LoVo (cell line): ENCODE measurements around the gene CHST12.
A peak's percentile ranks its signal among the peaks of the same experiment; 100 is the strongest.
"Not testable (repeated sequence)": the region's sequence is repeated elsewhere in the genome, so short reads cannot be mapped to it uniquely, and the experiment has no call there.

Experiments used
- DNase-seq: peaks from one replicate; pipeline ENCODE4 v3.0.0-alpha.2; 2016; ENCODE audit warnings: low spot score

Gene CHST12

DNA sequence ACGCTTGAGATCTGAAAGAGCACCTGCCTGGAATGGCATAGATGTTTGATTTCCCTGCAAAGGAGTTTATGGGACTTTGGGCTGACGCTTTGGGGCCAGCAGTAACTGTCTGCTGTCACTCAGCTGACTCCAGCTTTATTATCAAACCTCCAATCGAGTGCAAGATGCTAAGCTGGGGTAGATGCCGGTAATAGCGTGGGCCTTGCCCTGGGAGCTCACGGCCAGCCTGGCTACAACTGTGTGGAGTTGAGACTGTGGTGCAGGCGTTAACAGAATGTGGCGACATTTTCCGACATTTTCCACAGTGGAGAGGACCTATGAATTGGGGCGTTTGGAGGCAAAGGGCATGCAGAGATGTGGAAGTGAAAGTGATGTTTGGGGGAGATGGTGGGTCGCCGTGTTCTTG, 1.3 kb downstream of the CHST12 start:
- no peak for DNase-seq

DNA sequence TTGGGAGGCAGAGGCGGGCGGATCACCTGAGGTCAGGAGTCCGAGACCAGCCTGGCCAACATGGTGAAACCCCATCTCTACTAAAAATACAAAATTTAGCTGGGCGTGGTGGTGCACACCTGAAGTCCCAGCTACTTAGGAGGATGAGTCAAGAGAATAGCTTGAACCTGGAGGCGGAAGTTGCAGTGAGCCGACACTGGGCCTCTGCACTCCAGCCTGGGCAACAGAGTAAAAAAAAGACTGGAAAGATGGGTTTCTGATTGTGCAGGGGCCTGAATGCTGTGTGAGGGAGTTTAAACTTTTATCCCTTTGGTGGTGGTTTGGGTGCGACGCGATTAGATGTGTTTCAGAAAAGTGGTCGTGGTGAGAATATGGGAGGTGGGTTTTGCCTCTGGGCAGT, 1.8 kb downstream of the CHST12 start:
- no peak for DNase-seq

DNA sequence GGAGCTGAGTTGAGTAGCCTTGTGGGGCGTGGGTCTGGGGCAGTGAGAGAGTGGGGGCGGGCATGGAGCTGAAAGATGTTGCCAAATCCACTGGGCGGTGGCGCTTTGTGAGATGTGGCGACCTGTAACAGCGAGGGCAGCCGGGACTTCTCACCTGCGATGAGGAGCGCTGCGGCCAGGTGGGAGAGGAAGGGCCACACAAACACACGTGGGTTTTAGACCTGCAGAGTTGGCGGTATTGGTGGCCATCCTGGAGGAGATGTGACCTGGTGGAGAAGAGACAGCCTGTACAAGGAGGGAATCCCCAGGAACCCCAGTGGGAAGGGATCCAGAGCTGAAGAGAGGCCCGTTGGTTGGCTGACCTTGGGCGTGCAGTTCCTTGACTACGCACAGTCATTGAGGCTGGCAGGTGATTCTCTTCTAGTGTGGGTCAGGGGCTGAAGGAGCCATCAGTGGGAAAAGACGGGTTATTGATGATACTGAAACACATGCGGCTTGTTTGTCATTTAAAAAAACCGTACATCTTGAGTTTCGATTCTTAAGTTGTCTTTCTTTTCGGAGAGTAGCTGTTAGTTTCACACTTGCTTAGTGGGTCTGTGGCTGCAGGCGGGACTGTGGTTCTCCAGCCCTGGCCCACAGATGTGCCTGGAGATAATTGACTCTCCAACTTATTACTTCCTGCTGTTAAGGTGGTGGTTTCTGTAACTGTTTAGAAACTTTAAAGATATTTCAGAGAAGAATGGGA, 2.4 kb downstream of the CHST12 start:
- DNase-seq, result no peak

DNA sequence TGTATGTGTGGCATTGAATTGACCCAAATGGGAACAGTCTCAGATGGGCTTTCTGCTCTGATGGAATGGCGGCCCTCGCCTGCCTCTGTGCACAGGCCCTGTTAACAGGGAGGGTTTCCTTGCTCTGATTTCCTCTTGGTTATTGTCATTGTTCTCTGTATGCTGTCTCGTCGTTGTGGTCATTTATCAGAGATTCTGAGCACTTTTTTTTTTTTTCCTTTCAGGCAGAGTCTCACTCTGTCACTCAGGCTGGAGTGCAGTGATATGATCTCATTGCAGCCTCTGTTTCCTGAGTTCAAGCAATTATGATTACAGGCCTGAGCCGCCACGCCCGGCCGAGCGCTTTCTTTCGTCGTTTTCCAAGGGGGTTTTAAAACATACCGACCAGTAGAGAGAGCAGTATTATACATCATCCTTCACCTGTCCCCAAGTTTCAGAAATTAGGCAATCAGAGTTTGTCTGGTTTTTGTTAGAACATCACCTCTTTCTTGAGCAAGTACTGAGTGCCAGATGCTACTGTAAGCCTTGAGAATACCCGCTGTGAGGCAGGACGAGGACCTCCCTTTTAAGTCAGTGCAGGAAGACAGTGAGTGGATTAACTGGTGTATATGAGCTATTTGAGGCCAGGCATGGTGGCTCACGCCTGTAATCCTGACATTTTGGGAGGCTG, 6.5 kb downstream of the CHST12 start:
- DNase-seq, result no peak

- DNase-seq, result no peak
These were observed 7.6 kb downstream of the CHST12 start for GRCh38 chr7:2411049-2411448.

DNA sequence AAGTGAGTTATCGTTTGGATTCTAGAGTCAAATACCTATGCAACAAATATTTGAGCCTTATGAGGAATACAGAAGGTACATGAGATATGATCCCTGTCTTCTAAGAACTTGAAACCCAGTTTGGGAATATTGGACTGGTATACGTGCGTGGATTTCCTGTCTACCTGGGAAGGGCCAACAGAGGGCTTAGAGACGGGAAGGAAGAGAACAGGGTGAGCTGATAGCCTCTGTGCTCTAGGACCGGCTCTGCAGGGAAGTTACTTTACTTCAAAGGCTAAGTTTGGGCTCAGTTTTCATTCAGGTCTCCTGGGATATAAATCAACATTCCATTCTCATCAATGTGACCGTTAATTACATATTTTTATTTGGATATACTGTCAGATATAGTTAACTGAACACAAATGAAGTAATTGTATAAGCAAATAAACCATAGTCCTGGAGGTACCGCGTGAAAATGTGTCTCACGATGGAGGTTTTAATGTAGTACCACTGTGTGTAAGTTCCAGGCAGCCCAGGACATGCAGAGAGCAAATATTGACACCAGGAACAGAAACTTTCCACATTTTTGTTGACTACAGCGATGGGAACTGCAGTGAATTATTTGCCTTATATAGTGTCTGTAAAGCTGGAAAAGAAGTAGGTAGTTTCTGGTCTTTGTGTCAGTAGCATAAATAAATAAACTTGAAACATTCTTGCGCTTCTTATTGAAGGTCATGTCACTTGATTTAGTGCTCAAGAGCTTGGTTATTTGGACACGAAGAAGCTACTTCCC, 8.6 kb downstream of the CHST12 start:
- DNase-seq, result no peak

DNA sequence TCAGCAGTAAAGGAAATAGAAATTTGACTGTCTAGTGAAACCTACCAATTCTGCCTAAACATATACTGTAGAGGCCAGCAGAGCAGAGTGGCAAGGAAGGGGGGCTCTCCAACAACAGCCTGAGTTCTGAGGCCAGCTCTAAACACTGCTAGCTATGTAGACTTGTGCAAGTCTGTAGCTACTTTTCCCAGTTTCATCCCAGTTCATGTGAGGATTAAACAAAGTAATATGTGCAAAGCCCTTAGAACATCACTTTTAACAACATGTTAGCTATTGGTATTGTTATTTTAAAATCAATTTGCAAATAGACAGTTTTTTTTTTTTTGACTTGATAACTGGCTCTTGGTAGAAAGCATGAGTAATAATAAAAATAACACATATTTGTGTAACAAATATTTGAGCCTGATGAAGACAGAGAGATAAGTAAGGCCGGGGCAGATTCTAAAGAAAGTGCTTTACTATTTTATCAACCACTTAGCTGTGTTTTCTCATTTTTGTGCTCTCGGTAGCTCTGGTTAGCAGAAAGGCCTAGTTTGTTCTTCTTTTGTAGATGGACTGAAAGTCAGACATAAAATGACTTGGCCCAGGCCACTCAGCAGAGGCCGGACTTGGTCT, 9.3 kb downstream of the CHST12 start:
- no peak for DNase-seq

DNA sequence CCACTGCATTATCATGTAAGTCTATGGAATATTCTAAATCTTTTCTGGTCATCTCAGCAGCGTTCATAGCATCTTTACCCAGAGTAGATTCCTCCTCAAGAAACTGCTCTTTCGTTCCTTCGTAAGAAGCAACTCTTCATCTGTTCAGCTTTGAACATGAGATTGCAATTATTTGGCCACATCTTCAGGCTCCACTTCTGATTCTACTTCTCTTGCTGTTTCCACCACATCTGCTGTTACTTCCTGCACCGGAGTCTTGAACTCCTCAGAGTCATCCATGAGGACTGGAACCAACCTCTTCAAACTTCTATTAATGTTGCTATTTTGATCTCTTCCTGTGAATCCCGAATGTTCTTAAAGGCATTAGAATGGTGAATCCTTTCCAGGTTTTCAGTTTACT, 12.7 kb downstream of the CHST12 start:
- DNase-seq, result no peak

- DNase-seq, result no peak
These were observed 13.2 kb downstream of the CHST12 start for GRCh38 chr7:2416650-2417049.

- DNase-seq, result not testable (repeated sequence)
These were observed 13.8 kb downstream of the CHST12 start for GRCh38 chr7:2417178-2417577.

- no peak for DNase-seq
These were observed 14.6 kb downstream of the CHST12 start for GRCh38 chr7:2417981-2418481.

- DNase-seq, result no peak
These were observed 17.0 kb downstream of the CHST12 start for GRCh38 chr7:2420216-2420933.

GRCh38 chr7:2421943-2422310, 18.5 kb downstream of the CHST12 start:
- DNase-seq, result no peak

- no peak for DNase-seq
These were observed 22.3 kb downstream of the CHST12 start for GRCh38 chr7:2425749-2426148.

DNA sequence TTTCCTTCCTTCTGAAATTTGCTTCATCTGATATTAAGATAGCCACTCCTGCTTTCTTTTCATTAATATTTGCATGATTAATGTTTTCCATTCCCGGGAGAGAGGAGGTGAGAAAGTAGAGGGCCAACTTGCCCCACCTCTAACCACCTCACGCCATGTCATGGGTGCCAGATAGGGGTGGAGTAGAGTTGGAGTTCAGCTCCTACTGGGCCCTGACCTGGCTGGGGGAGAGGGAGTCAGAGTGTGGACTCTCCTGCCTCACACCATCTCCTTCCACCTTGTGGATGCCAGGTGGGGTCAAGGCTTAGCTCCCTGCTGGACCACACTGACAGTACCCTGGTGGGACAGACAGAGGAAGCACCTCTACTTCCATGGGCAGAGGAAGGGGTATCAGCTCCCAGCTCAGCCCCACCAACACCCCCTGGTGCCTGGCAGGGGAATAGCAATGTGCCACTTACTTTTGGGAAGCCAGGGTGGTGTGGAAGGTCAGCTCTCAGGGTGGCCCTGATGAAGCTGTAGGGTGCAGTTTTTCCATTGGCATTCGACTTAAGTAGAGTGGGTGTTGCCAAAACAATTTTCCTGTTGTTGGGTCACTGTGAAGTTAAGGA, 28.0 kb downstream of the CHST12 start:
- DNase-seq, result peak; percentile 20

DNA sequence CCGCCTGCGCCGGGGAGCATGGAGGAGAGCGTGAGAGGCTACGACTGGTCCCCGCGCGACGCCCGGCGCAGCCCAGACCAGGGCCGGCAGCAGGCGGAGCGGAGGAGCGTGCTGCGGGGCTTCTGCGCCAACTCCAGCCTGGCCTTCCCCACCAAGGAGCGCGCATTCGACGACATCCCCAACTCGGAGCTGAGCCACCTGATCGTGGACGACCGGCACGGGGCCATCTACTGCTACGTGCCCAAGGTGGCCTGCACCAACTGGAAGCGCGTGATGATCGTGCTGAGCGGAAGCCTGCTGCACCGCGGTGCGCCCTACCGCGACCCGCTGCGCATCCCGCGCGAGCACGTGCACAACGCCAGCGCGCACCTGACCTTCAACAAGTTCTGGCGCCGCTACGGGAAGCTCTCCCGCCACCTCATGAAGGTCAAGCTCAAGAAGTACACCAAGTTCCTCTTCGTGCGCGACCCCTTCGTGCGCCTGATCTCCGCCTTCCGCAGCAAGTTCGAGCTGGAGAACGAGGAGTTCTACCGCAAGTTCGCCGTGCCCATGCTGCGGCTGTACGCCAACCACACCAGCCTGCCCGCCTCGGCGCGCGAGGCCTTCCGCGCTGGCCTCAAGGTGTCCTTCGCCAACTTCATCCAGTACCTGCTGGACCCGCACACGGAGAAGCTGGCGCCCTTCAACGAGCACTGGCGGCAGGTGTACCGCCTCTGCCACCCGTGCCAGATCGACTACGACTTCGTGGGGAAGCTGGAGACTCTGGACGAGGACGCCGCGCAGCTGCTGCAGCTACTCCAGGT, 29.7 kb downstream of the CHST12 start:
- no peak for DNase-seq

DNA sequence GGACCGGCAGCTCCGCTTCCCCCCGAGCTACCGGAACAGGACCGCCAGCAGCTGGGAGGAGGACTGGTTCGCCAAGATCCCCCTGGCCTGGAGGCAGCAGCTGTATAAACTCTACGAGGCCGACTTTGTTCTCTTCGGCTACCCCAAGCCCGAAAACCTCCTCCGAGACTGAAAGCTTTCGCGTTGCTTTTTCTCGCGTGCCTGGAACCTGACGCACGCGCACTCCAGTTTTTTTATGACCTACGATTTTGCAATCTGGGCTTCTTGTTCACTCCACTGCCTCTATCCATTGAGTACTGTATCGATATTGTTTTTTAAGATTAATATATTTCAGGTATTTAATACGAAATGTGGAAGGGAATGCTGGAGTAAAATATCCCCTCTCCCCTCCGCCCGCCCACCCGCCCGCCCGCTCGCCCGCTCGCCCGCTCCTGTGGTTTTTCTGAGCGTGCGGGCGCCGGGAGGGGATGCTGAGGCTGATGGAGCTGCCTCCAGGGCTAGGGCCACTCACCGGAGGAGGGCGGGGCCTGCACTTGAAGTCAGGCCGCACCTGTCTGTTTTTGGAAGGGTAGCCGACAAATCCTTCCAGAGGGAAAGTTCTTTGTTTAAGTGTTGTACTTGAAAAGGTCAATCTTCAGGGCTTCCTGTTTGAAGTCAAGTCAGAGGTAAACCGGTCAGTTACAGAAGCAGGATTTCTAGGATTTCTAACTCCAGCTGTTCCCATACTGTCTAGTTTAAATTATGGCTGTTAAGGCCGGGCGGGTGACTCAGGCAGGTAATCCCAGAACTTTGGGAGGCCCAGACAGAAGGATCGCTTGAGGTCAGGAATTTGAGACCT, 30.5 kb downstream of the CHST12 start:
- DNase-seq, result no peak

- no peak for DNase-seq
These were observed 31.7 kb downstream of the CHST12 start for GRCh38 chr7:2435146-2435545.

DNA sequence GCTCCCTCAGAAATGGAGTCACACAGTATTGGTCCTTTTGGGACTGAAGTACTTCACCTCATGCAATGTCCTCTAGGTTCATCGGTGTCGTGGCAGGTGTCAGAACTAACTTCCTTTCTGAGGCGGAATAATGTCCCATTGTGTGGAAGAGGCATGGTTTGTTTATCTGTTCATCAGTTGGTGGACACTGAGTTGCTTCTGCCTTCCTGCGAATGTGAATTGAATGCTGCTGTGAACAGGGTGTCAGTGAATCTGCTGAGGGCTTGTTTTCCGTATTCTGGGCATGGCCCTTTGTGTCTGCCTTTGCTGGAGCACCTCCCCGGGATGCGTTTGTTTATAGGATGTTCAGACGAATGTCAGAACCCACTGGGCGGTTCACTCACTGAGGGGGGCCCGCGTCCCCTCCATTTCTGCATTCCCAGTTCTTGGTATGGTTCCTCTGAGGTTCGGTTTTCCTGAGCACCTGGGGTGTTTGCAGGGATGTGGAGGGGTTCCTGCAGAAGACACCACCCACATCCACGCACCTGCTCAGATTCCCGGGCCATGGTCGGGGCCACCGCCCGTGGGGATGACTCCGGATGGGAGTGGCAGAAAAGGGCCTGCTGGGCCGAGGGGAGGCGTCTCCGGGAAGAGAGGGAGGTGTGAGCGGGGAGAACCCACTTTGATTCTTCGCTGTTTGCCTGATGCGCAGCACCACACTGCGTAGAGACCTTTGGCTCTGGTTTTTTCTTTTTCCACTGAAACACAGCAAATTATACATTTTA, 33.1 kb downstream of the CHST12 start:
- DNase-seq, result no peak
